ENCODE results near the gene ENTPD5.

Gene ENTPD5, protein sequence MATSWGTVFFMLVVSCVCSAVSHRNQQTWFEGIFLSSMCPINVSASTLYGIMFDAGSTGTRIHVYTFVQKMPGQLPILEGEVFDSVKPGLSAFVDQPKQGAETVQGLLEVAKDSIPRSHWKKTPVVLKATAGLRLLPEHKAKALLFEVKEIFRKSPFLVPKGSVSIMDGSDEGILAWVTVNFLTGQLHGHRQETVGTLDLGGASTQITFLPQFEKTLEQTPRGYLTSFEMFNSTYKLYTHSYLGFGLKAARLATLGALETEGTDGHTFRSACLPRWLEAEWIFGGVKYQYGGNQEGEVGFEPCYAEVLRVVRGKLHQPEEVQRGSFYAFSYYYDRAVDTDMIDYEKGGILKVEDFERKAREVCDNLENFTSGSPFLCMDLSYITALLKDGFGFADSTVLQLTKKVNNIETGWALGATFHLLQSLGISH

DNA sequence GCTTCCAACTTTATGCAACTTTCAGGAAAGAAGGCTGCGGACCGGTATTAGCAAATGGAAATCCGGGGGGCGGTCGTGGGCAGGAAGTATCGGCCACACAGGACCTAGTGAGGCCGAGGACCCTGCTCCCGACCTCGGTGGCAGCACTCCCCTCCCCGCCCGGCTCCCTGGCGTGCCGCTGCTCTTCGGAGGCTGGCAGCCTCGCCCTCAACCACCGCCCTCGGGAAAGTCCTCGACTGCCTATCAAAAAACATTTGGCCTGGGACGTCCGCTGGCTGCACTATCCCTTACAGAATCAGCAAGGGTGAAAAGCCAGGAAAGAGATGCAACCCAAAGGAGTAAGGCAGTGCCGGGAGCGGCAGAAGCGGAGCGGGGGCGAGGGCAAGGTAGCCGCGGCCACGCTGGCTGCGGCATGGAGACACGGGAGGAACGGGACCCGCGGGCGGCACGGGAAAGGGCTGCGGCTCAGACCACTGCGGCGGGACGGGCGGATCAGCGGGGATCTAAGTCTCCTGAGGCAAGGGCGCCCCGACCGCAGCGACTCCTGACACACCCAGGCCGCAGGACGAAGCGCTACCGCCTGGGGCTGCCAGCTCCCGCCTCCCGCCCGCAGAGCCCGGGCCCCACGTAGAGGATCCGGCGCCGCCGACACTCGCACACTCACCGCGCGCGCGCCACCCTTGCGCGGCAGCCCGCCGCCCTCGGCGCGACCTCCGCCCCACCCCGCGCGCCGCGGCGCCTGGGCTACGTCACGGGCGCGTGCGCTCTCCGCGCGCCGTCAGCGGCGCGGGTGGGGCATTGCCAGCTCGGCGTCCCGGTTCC lies at the start of gene ENTPD5, which contains the start of gene BBOF1:
Gene ENTPD5 (minus strand): TSS at position 703 of the 822 bp plus-strand sequence. CDS start 31,186 bp downstream, outside the sequence.
Gene BBOF1 (plus strand): TSS at position 764 of the 822 bp plus-strand sequence. CDS start 130 bp downstream, outside the sequence.
- TF ChIP-seq, protein P1, sequence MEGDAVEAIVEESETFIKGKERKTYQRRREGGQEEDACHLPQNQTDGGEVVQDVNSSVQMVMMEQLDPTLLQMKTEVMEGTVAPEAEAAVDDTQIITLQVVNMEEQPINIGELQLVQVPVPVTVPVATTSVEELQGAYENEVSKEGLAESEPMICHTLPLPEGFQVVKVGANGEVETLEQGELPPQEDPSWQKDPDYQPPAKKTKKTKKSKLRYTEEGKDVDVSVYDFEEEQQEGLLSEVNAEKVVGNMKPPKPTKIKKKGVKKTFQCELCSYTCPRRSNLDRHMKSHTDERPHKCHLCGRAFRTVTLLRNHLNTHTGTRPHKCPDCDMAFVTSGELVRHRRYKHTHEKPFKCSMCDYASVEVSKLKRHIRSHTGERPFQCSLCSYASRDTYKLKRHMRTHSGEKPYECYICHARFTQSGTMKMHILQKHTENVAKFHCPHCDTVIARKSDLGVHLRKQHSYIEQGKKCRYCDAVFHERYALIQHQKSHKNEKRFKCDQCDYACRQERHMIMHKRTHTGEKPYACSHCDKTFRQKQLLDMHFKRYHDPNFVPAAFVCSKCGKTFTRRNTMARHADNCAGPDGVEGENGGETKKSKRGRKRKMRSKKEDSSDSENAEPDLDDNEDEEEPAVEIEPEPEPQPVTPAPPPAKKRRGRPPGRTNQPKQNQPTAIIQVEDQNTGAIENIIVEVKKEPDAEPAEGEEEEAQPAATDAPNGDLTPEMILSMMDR (IDR thresholded peaks at IDR 0.05; ENCODE audit: extremely low read depth, missing control alignments): no peak
- peak; percentile 97 for DNase-seq (ENCODE audit: low spot score)

DNA sequence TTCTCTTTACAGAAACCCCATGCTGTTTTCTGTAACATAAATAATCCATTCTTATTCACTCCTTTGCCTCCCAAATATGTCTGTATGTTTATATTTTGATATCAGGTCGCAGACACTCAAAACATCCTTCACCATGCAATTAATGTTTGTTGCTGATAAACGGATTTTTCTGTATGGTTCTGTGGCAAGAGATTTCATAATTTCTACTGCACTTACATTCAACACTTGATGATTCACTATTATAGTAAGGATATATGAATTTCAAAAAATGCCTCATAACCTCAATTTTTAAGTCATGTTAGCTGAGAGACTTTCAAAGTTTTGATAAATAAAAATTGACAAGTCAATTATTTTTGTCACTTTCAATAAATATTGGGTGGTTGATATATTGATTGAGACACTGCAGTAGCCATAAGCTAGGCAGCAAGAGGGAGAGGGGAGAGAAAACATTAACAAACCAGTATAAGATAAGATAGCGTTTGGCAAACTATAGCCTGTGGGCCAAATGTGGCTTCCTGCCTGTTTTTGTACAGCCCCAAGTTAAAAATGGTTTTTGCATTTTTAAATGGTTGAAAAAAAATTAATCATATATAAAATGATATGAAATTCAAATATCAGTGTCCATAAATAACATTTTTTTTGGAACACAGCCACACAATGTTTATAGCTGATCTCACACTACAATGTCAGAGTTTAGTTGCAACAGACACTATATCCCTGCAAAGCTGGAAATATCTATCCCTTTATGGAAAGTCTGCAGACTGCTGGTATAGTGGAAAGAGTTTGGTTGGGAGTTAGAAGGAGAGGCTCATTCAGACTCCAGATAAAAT lies 46.9 kb upstream of the ENTPD5 start:
- no peak for DNase-seq (ENCODE audit: low spot score)
- TF ChIP-seq, protein P1 (IDR thresholded peaks at IDR 0.05; ENCODE audit: extremely low read depth, missing control alignments): no peak

DNA sequence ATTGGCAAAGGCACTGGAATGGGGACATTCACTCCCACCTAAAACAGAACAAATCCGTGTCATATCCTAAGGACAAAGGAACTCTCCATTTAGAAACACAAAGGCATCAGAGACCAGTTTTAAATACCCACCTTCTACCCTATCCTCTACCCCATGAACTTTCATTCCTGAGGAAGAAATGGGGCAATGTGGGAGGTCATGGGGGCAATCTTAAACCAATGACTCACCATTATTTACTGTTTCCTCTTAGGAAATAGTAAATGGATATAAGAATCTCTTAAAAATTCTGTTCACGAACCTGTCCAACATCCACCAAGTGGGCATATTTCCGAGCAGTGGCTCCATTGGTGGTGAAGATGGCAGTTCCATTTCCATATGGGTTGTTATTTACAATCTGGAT lies 45.8 kb upstream of the ENTPD5 start:
- DNase-seq (ENCODE audit: low spot score): no peak
- TF ChIP-seq, protein P1 (IDR thresholded peaks at IDR 0.05; ENCODE audit: extremely low read depth, missing control alignments): no peak

DNA sequence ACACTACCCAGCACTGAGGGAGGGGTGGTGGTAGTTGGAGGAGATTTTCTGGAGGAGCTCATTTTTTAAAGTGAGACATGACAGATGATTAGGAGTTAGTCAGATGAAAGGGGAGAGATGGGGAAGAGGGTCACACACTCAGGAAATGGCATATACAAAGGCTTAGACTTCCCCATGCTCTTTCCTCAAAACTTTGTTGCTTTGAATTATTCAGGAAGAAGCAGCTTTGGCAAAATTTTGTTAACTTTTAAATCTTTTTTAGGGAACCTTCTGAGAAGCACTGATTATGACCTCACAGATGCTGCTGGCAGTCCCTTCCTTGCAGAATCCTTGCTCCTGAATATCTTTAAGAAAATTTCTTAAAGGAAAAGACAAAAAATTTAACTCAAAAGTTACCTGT lies 45.3 kb upstream of the ENTPD5 start:
- no peak for DNase-seq (ENCODE audit: low spot score)
- TF ChIP-seq, protein P1 (IDR thresholded peaks at IDR 0.05; ENCODE audit: extremely low read depth, missing control alignments): no peak

DNA sequence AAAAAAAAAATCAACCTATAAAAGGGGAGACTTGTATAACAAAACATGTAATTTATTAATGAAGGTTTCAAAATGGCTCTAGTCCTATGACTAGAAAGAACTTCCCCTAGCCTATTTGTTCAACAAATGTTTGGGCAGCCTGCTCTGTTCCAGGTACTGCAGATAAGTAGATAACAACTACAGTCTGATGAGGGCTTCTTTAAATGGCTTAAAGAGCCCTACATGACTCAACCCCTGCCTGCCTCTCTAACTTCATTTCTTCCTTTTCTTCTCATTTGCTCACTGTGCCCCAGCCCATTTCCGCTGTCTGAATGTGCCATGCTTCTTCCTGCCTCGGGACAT lies 43.7 kb upstream of the ENTPD5 start:
- TF ChIP-seq, protein P1 (IDR thresholded peaks at IDR 0.05; ENCODE audit: extremely low read depth, missing control alignments): no peak
- DNase-seq (ENCODE audit: low spot score): no peak

DNA sequence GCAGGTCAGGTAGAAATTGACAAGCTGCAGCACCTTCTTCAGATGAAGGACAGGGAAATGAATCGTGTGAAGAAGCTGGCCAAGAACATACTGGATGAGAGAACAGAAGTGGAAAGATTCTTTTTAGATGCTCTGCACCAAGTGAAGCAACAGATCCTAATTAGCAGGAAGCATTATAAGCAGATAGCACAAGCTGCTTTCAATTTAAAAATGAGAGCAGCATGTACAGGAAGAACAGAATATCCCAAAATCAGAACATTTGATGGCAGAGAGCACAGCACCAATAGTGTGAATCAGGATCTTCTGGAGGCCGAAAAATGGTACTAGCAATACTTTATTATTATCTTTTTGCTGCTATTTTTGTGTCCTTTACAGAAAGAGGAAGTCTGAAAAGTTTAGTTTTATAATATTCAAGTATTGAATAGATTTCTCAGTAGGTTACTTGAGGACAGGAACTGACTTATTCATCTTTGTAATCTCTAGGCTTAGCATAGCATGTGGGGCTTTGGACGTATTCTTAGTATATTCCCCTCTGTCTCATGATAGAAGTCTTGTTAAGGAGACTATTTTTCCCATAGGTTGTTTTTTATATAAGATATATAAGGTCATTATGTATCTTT lies 30.9 kb upstream of the ENTPD5 start:
- peak; percentile 22 for DNase-seq (ENCODE audit: low spot score)
- TF ChIP-seq, protein P1 (IDR thresholded peaks at IDR 0.05; ENCODE audit: extremely low read depth, missing control alignments): no peak

All from GM20000 (cell line).